ENCODE data around the gene SPARCL1.

- TF ChIP-seq CTCF (optimal IDR thresholded peaks at IDR 0.05 in 1 of 3, IDR thresholded peaks at IDR 0.05 in 1 of 3, conservative IDR thresholded peaks at IDR 0.05 in 1 of 3; ENCODE audit: extremely low read depth in 1 of 3, insufficient read depth in 2 of 3, low read length in 3 of 3) (no peak), EZH2 (IDR thresholded peaks at IDR 0.05; ENCODE audit: low read length) (no peak)
Measured at GRCh38 chr4:87521319-87521718, 7.9 kb downstream of the SPARCL1 start.
